HFF-Myc (cell line): ENCODE data around the gene ACTRT2.

Source experiments
- DNase-seq: peaks from one replicate; pipeline ENCODE4 v3.0.0-alpha.2; 2011; ENCODE audit warnings: low read depth; ENCODE audit errors: extremely low read depth
- H3K4me3 ChIP-seq: replicated peaks from 2 replicates; pipeline ENCODE4 v1.5.1; 2011; ENCODE audit warnings: low read depth, mild to moderate bottlenecking, control low read depth, low read length
- CTCF ChIP-seq: IDR thresholded peaks from 2 replicates; pipeline ENCODE4 v1.5.1; 2012; ENCODE audit warnings: mild to moderate bottlenecking, low read depth, low read length, control low read depth; ENCODE audit errors: missing control alignments

The ACTRT2 gene

GRCh38 chr1:3038571-3039181, 17.4 kb downstream of the ACTRT2 start:
- no peak overlapping the region for H3K4me3 ChIP-seq
- no peak for TF ChIP-seq CTCF
- no peak for DNase-seq

DNA sequence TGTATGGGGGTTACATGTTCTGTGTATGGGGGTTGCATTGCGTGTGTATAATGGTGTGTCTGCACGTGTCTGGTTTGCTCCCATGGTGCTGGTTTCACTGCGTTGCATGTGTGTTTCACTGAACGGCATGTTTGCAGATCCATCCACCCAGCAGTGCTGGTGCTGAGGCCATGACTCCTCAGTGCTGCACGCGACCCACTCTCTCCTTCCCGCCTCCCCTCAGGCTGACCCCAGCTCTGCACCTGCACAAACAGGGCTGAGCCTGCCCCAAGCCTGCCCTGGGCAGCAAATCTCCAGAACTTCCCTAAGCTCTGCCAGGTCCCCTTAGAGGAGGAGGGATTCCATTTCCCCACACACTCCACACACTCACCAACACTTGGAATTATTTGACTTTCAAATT, 18.7 kb downstream of the ACTRT2 start:
- no peak for DNase-seq
- TF ChIP-seq CTCF: no peak
- H3K4me3 ChIP-seq: no peak overlapping the region

DNA sequence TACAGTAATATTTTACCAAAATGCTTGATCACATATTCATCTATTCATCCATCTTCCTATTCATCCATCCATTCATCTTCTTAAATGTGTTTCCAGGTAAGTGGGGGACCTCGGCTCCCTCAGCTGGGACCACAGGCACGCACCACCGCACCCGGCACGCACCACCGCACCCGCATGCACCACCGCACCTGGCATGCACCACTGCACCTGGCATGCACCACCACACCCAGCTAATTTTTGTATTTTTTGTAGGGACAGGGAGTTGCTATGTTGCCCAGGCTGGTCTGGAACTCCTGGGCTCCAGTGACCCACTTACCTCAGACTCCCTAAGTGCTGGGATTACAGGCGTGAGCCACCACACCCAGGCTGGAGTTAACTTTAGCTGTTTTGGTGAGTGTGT, 21.2 kb downstream of the ACTRT2 start:
- DNase-seq: no peak
- no peak for TF ChIP-seq CTCF
- H3K4me3 ChIP-seq: no peak overlapping the region

DNA sequence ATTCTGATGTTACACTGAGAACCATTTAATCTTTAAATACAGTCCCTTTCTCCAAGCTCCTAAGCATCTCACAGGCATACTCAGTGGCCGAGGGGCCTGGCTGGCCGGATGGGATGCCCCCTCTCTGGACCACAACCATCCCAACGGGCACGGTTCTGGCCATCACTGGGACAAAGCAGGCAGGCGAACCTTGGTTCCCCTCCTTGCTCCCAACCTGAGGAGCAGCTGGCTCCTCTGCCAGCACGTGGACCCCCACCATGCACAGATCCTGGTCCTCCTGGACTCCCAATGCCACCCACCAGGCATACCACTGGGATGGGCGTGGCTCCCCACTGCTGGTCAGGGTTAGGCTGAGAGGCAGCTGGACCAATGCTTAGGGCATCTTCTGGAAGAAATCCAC, 27.9 kb downstream of the ACTRT2 start:
- no peak for TF ChIP-seq CTCF
- no peak overlapping the region for H3K4me3 ChIP-seq
- no peak for DNase-seq

GRCh38 chr1:3049905-3050304, 28.6 kb downstream of the ACTRT2 start:
- H3K4me3 ChIP-seq: no peak overlapping the region
- DNase-seq: no peak

GRCh38 chr1:3050603-3051002, 29.3 kb downstream of the ACTRT2 start:
- H3K4me3 ChIP-seq: no peak overlapping the region
- DNase-seq: no peak
- TF ChIP-seq CTCF: no peak

More at GRCh38 chr1:3049905-3050304, 28.6 kb downstream of the ACTRT2 start:
- no peak for TF ChIP-seq CTCF
